Astrocyte (in vitro differentiated cells and primary cell): ENCODE measurements around the gene CALD1. TPM values are rescaled to one million over a fixed set of nuclear protein-coding genes. Genes with fewer than 3 reads are reported as not detected.

ENCODE experiments used
- DNase-seq: peaks from one replicate; pipeline ENCODE4 v3.0.0-alpha.2; 2010; ENCODE audit warnings: low read depth
- FAIRE-seq: peaks from 2 replicates; lab custom pipeline; 2011; peaks lifted over from hg19 to GRCh38; lab: Jason Lieb, UNC
- H2AFZ ChIP-seq: 2 replicates; pipeline ENCODE4 v1.6.0; 2012; ENCODE audit warnings: low read depth, low read length, inconsistent platforms
- H3K27ac ChIP-seq: 2 replicates; pipeline ENCODE4 v1.5.1; 2011; ENCODE audit warnings: low read depth, low read length, inconsistent platforms
- H3K27me3 ChIP-seq: 2 replicates; pipeline ENCODE4 v1.6.0; 2011; ENCODE audit warnings: low read length, inconsistent platforms; ENCODE audit not compliant: insufficient read depth
- H3K36me3 ChIP-seq: 2 replicates; pipeline ENCODE4 v1.5.1; 2011; ENCODE audit warnings: low read length, inconsistent platforms; ENCODE audit not compliant: insufficient read depth
- H3K4me1 ChIP-seq: 2 replicates; pipeline ENCODE4 v1.5.1; 2011; ENCODE audit warnings: low read length, inconsistent platforms; ENCODE audit not compliant: insufficient read depth
- H3K4me2 ChIP-seq: 2 replicates; pipeline ENCODE4 v1.6.0; 2012; ENCODE audit warnings: low read length, inconsistent platforms
- H3K4me3 ChIP-seq: 2 replicates; pipeline ENCODE4 v1.5.1; 2011; ENCODE audit warnings: low read depth, mild to moderate bottlenecking, low read length, inconsistent platforms; ENCODE audit not compliant: insufficient read depth
- H3K79me2 ChIP-seq: 2 replicates; pipeline ENCODE4 v1.6.0; 2012; ENCODE audit warnings: mild to moderate bottlenecking, low read length, inconsistent platforms; ENCODE audit not compliant: insufficient read depth
- H3K9ac ChIP-seq: 2 replicates; pipeline ENCODE4 v1.6.0; 2012; ENCODE audit warnings: mild to moderate bottlenecking, low read length, inconsistent platforms
- H3K9me3 ChIP-seq: 2 replicates; pipeline ENCODE4 v1.5.1; 2012; ENCODE audit warnings: low read depth, mild to moderate bottlenecking, low read length, inconsistent platforms; ENCODE audit not compliant: insufficient read depth
- H4K20me1 ChIP-seq: 2 replicates; pipeline ENCODE4 v1.6.0; 2012; ENCODE audit warnings: low read length, inconsistent platforms; ENCODE audit not compliant: insufficient read depth
- H3K27ac Mint-ChIP-seq: one replicate; pipeline ENCODE4 v1.8.0; 2021; ENCODE audit warnings: mild to moderate bottlenecking, mixed read lengths; ENCODE audit not compliant: unreplicated experiment
- H3K27me3 Mint-ChIP-seq: one replicate; pipeline ENCODE4 v1.8.0; 2021; ENCODE audit warnings: low read depth, mixed read lengths; ENCODE audit not compliant: unreplicated experiment
- H3K36me3 Mint-ChIP-seq: one replicate; pipeline ENCODE4 v1.8.0; 2021; ENCODE audit warnings: low read depth, mixed read lengths; ENCODE audit not compliant: unreplicated experiment
- H3K4me1 Mint-ChIP-seq: one replicate; pipeline ENCODE4 v1.8.0; 2021; ENCODE audit warnings: low read depth, mixed read lengths; ENCODE audit not compliant: unreplicated experiment
- H3K4me3 Mint-ChIP-seq: one replicate; pipeline ENCODE4 v1.8.0; 2021; ENCODE audit warnings: mild to moderate bottlenecking, moderate library complexity, mixed read lengths; ENCODE audit not compliant: unreplicated experiment
- H3K9me3 Mint-ChIP-seq: one replicate; pipeline ENCODE4 v1.8.0; 2021; ENCODE audit warnings: mild to moderate bottlenecking, mixed read lengths; ENCODE audit not compliant: unreplicated experiment
- EZH2 ChIP-seq: IDR thresholded peaks from 2 replicates; pipeline ENCODE4 v1.6.1; 2012; ENCODE audit warnings: mild to moderate bottlenecking, low read length, inconsistent platforms; ENCODE audit not compliant: insufficient read depth
- total RNA-seq: library from RNA; stranded (reverse); gene quantifications from 2 replicates; pipeline ENCODE4 v1.2.1, GENCODE V29; 2021
- TF ChIP-seq, protein P1 (sequence below): IDR thresholded peaks from 2 replicates; pipeline ENCODE4 v1.5.1; 2011; ENCODE audit warnings: low read depth, mild to moderate bottlenecking, inconsistent platforms, low read length, moderate library complexity; ENCODE audit not compliant: insufficient read depth

The CALD1 gene
- total RNA-seq, 1 donor from 2014 or later: 1,872 TPM

DNA sequence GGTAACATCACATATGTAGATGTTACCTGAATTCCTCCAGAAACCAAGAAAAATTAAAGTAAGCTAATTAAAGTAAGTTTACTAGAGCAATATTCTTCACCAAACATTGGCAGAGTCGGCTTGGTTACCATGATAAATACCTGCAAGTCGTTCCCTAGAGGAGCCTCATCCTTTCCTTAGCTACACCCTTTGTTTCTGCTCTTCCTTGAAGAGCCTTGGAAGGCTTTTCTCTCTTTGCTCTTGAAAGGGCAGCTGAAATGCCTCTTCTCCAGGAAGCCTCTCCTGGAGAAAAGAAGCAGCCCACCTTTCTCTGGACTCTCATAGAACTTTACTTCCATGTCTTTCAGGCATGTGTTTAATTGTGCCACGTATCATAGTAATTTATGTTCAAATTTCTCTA, 34.9 kb upstream of the CALD1 start:
- TF ChIP-seq, protein P1, sequence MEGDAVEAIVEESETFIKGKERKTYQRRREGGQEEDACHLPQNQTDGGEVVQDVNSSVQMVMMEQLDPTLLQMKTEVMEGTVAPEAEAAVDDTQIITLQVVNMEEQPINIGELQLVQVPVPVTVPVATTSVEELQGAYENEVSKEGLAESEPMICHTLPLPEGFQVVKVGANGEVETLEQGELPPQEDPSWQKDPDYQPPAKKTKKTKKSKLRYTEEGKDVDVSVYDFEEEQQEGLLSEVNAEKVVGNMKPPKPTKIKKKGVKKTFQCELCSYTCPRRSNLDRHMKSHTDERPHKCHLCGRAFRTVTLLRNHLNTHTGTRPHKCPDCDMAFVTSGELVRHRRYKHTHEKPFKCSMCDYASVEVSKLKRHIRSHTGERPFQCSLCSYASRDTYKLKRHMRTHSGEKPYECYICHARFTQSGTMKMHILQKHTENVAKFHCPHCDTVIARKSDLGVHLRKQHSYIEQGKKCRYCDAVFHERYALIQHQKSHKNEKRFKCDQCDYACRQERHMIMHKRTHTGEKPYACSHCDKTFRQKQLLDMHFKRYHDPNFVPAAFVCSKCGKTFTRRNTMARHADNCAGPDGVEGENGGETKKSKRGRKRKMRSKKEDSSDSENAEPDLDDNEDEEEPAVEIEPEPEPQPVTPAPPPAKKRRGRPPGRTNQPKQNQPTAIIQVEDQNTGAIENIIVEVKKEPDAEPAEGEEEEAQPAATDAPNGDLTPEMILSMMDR: no peak
- no peak for TF ChIP-seq EZH2
- H3K9me3 Mint-ChIP-seq: no peaks in the 10 kb centered on the region
- H3K4me1 ChIP-seq: peaks cover 33% of the 10 kb centered on the region
- H3K36me3 Mint-ChIP-seq: peaks cover 8% of the 10 kb centered on the region
- H3K27ac ChIP-seq: no peak overlapping the region
- H3K36me3 ChIP-seq: no peaks in the 10 kb centered on the region
- H3K9me3 ChIP-seq: no peaks in the 10 kb centered on the region
- H3K79me2 ChIP-seq: no peaks in the 10 kb centered on the region
- H4K20me1 ChIP-seq: no peaks in the 10 kb centered on the region
- no peak overlapping the region for H3K4me3 ChIP-seq
- peaks cover 69% of the 10 kb centered on the region for H3K4me1 Mint-ChIP-seq
- no peak overlapping the region for H3K4me2 ChIP-seq
- no peaks in the 10 kb centered on the region for H3K27me3 Mint-ChIP-seq
- H3K27me3 ChIP-seq: no peaks in the 10 kb centered on the region
- FAIRE-seq (no peak), DNase-seq (no peak)
- no peak overlapping the region for H3K4me3 Mint-ChIP-seq
- peak overlapping the region; percentile 99 for H3K27ac Mint-ChIP-seq
- H3K9ac ChIP-seq: no peak overlapping the region
- H2AFZ ChIP-seq: no peak overlapping the region

DNA sequence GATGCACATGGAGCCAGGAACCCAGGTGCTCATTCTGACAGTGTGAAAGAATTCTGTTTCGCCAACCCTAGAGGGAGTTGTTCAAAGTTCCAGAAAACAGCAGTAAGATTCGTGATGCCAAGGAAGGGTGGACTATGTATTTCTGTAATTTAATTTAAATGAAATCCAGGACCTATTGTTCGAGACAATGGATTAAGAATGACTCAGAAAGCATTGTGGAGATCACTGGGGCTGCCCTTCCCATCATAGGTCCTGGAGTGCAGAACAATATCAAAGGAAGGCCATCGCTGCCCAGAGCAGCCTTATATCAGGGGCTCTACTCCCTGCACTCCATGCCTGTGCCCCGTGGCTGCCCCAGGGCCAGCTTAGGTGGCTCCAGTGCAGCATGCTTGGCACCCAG, 32.1 kb upstream of the CALD1 start:
- Mint-ChIP-seq H3K36me3 (peaks cover 4% of the 10 kb centered on the region), H3K27me3 (no peaks in the 10 kb centered on the region), H3K27ac (no peak overlapping the region), H3K4me3 (no peak overlapping the region), H3K4me1 (peaks cover 60% of the 10 kb centered on the region), H3K9me3 (no peaks in the 10 kb centered on the region)
- H4K20me1 ChIP-seq: no peaks in the 10 kb centered on the region
- no peaks in the 10 kb centered on the region for H3K36me3 ChIP-seq
- H3K4me3 ChIP-seq: no peak overlapping the region
- no peak overlapping the region for H3K27ac ChIP-seq
- H3K79me2 ChIP-seq: no peaks in the 10 kb centered on the region
- no peaks in the 10 kb centered on the region for H3K9me3 ChIP-seq
- H2AFZ ChIP-seq: no peak overlapping the region
- no peak for FAIRE-seq
- no peak overlapping the region for H3K4me2 ChIP-seq
- peaks cover 20% of the 10 kb centered on the region for H3K4me1 ChIP-seq
- no peak for DNase-seq
- no peak overlapping the region for H3K9ac ChIP-seq
- TF ChIP-seq, protein P1: no peak
- TF ChIP-seq EZH2: no peak
- no peaks in the 10 kb centered on the region for H3K27me3 ChIP-seq

DNA sequence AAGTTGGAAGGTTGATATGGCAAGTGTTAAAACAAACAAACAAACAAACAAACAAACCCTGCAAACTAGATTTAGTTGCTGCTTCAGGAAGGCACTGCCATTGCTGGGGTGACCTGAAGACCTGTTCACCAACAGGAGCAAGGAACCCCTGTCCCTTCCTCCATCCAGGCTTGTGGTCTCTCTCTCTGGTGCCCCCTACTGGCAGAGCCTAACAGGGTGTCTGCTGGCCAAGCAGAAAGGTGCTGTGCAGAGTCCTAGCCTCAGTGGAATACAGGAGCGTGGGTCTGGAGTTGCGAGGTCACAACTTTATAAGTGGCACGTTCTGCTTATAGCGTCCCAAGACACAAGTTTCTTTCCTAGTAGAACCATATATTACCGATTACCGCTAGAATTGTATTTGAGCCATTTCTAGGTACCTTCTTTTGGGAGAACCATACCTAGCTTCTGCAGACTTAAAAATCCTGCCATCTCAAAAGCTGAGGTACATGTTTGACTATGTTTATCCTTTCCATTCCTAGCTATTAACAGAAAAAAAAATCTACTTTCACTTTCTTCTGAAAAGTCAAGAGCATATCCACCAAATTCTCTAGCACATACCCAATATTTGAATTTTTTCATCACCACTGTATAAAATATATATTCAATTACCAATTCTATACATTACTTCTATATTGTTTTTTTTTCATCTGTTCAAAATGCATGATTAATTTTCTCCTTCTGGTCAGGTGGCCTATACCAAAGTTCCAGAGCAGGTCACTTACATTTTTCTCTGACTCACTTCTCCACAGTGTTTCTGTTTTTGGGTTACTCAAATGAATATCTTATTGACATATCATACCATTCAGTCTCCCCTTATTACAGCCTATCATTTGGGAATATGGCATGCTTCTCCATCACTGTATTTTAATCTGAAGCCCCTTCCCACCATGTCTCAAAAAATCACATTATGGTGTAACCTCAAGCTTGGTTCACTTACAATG, 29.1 kb upstream of the CALD1 start:
- Histone ChIP-seq H3K4me3 (no peak overlapping the region), H3K36me3 (no peaks in the 10 kb centered on the region), H4K20me1 (no peaks in the 10 kb centered on the region), H3K9ac (no peak overlapping the region), H3K27me3 (no peaks in the 10 kb centered on the region), H3K9me3 (no peaks in the 10 kb centered on the region), H3K4me2 (peak overlapping the region; percentile 45), H3K27ac (no peak overlapping the region), H3K4me1 (peaks cover 3% of the 10 kb centered on the region), H2AFZ (no peak overlapping the region), H3K79me2 (no peaks in the 10 kb centered on the region)
- no peak for DNase-seq
- Mint-ChIP-seq H3K27me3 (no peaks in the 10 kb centered on the region), H3K4me3 (no peak overlapping the region), H3K36me3 (peaks cover 4% of the 10 kb centered on the region), H3K4me1 (peaks cover 33% of the 10 kb centered on the region), H3K9me3 (no peaks in the 10 kb centered on the region), H3K27ac (no peak overlapping the region)
- no peak for FAIRE-seq
- TF ChIP-seq, protein P1: peak; percentile 62
- no peak for TF ChIP-seq EZH2
